GM12891 (cell line): ENCODE measurements around the gene RASGEF1C.

Source experiments
- DNase-seq: peaks from one replicate; pipeline ENCODE4 v3.0.0; 2011; ENCODE audit warnings: low spot score; ENCODE audit not compliant: insufficient read length
- FAIRE-seq: peaks from 2 replicates; lab custom pipeline; 2011; peaks lifted over from hg19 to GRCh38; lab: Jason Lieb, UNC
- PAX5 ChIP-seq: IDR thresholded peaks from 2 replicates; pipeline ENCODE4 v1.6.1; 2011; ENCODE audit warnings: low read length, moderate library complexity, mild to moderate bottlenecking; ENCODE audit not compliant: insufficient read depth, severe bottlenecking
- POLR2A ChIP-seq: IDR thresholded peaks from 2 replicates; pipeline ENCODE4 v1.6.1; 2011; ENCODE audit warnings: low read depth, low read length, control low read depth
- POLR2AphosphoS5 ChIP-seq: IDR thresholded peaks from 2 replicates; pipeline ENCODE4 v1.6.1; 2011; ENCODE audit warnings: low read depth, low read length, control low read depth
- POU2F2 ChIP-seq: IDR thresholded peaks from 2 replicates; pipeline ENCODE4 v1.6.1; 2011; ENCODE audit warnings: low read depth, mild to moderate bottlenecking, control low read depth, low read length, moderate library complexity
- SPI1 ChIP-seq: IDR thresholded peaks from 2 replicates; pipeline ENCODE4 v1.6.1; 2011; ENCODE audit warnings: low read depth, low read length, control low read depth
- TAF1 ChIP-seq: IDR thresholded peaks from 2 replicates; pipeline ENCODE4 v1.6.1; 2011; ENCODE audit warnings: low read depth, low read length, control low read depth

Gene RASGEF1C

GRCh38 chr5:180161420-180162303 is 47.3 kb downstream of the RASGEF1C start:
- DNase-seq (no peak), FAIRE-seq (no peak)
- TF ChIP-seq SPI1: no peak

GRCh38 chr5:180160789-180161188 is 48.2 kb downstream of the RASGEF1C start:
- DNase-seq (no peak), FAIRE-seq (no peak)

GRCh38 chr5:180160215-180160614 is 48.8 kb downstream of the RASGEF1C start:
- FAIRE-seq (no peak), DNase-seq (no peak)
- TF ChIP-seq PAX5: no peak
- TF ChIP-seq SPI1: no peak
- no peak for TF ChIP-seq POU2F2
- TF ChIP-seq POLR2A: no peak
- no peak for TF ChIP-seq POLR2AphosphoS5
- TF ChIP-seq TAF1: no peak

More at GRCh38 chr5:180160789-180161188, 48.2 kb downstream of the RASGEF1C start:
- TF ChIP-seq POLR2A (no peak), POU2F2 (no peak), TAF1 (no peak), PAX5 (no peak), SPI1 (no peak), POLR2AphosphoS5 (no peak)

GRCh38 chr5:180159756-180160155 is 49.3 kb downstream of the RASGEF1C start:
- DNase-seq (no peak), FAIRE-seq (no peak)
- TF ChIP-seq TAF1: no peak
- no peak for TF ChIP-seq PAX5
- TF ChIP-seq POLR2A: no peak
- TF ChIP-seq POLR2AphosphoS5: no peak

GRCh38 chr5:180157866-180158265 is 51.1 kb downstream of the RASGEF1C start:
- TF ChIP-seq SPI1 (no peak), POLR2A (no peak), TAF1 (no peak), POLR2AphosphoS5 (no peak)
- FAIRE-seq (no peak), DNase-seq (no peak)

DNA sequence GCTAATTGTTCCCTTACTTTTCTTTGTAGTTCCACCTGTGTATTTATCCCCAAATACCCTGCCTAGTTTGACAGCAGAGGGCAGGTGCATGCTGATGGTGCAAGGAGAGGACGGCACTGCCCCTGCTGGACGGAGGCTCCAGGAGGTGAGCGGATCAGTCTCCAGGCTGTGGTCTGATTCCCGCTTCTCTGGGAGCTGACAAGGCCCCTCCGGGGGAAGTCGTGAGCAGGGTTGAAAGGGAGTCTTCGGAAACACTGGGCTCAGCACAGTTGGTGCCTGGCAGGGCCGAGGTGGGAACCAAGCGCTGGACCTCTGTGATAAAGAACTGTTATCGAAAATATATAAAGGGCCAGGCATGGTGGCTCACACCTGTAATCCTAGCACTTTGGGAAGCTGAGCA is 52.9 kb downstream of the RASGEF1C start:
- no peak for TF ChIP-seq POU2F2
- TF ChIP-seq SPI1: no peak
- TF ChIP-seq PAX5: no peak
- TF ChIP-seq POLR2A: no peak
- no peak for TF ChIP-seq TAF1
- TF ChIP-seq POLR2AphosphoS5: no peak
- DNase-seq (no peak), FAIRE-seq (no peak)

DNA sequence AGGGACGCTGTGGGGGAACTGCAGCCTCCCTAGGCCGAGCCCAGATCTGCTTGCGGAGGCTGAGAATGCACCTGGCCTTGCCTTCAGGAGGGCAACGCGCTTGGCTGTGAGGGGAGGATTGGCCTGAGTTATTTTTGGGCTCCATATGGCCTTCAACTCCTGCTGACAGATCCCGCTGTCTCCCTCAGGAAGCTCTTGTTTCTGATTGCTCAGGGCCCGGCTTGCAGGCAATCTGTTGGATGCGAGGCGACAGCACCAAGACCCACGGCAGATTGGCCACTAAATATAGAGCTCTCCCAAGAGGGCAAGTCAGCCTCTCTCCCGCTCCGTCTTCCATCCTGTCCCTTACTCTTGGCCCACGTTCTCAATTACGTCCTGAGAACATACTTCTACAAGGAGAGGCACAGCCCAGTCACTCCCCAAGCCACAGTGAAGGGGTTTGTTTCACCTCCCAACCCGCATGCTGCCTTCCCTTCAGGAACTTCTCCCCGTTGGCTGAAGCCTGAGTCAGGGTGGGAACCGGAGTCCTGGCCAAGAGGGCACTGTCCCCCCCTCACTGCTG is 53.6 kb downstream of the RASGEF1C start:
- TF ChIP-seq SPI1 (no peak), TAF1 (no peak), POLR2AphosphoS5 (no peak), POLR2A (no peak), POU2F2 (no peak), PAX5 (no peak)
- DNase-seq: no peak

GRCh38 chr5:180154821-180155364 is 54.1 kb downstream of the RASGEF1C start:
- FAIRE-seq (no peak), DNase-seq (no peak)
- TF ChIP-seq SPI1: no peak
- no peak for TF ChIP-seq POU2F2
- TF ChIP-seq POLR2AphosphoS5: no peak
- no peak for TF ChIP-seq PAX5
- no peak for TF ChIP-seq TAF1
- no peak for TF ChIP-seq POLR2A

More for the DNA sequence above, 53.6 kb downstream of the RASGEF1C start:
- FAIRE-seq: no peak

GRCh38 chr5:180153991-180154390 is 55.0 kb downstream of the RASGEF1C start:
- DNase-seq (no peak), FAIRE-seq (no peak)
- TF ChIP-seq POU2F2 (no peak), POLR2A (no peak), POLR2AphosphoS5 (no peak), PAX5 (no peak), SPI1 (no peak), TAF1 (no peak)
